Lung (tissue), 12 donors: ENCODE data around the gene PTP4A2. TPM values are rescaled to one million over a fixed set of nuclear protein-coding genes. Genes with fewer than 3 reads are reported as not detected.

Experiments
- ATAC-seq: fragments of 200-7000 bp; cut with Tn5 transposase; one replicate; pipeline ENCODE4 v1.9.1; 2020; ENCODE audit warnings: moderate number of reproducible peaks; ENCODE audit not compliant: insufficient read depth, low FRiP score
- DNase-seq, 3 donors: peaks; one replicate each; pipeline ENCODE4 v3.0.0-alpha.2; 2013 to 2017
- H3K27ac ChIP-seq, 2 donors: one replicate each; pipeline ENCODE4 v1.5.1; 2013; ENCODE audit warnings: mild to moderate bottlenecking in 2 of 2, moderate library complexity in 2 of 2, control low read depth in 1 of 2, inconsistent platforms in 1 of 2, low read depth in 1 of 2, low read length in 1 of 2
- H3K27me3 ChIP-seq, 3 donors: one replicate each; pipeline ENCODE4 v1.5.1; 2013; ENCODE audit warnings: low read length in 2 of 3; ENCODE audit not compliant: control insufficient read depth in 3 of 3, insufficient read depth in 3 of 3
- H3K36me3 ChIP-seq, 4 donors: one replicate each; pipeline ENCODE4 v1.5.1; 2013; ENCODE audit warnings: low read length in 4 of 4, mild to moderate bottlenecking in 1 of 4, moderate library complexity in 1 of 4; ENCODE audit not compliant: control insufficient read depth in 4 of 4, insufficient read depth in 4 of 4
- H3K4me1 ChIP-seq, 5 donors: one replicate each; pipeline ENCODE4 v1.5.1; 2013; ENCODE audit warnings: low read length in 5 of 5, mild to moderate bottlenecking in 2 of 5, moderate library complexity in 1 of 5; ENCODE audit not compliant: control insufficient read depth in 5 of 5, insufficient read depth in 5 of 5
- H3K4me3 ChIP-seq: one replicate; pipeline ENCODE4 v1.5.1; 2013; ENCODE audit warnings: mild to moderate bottlenecking, control low read depth, moderate library complexity
- H3K9ac ChIP-seq, 2 donors: one replicate each; pipeline ENCODE4 v1.5.1; 2013; ENCODE audit warnings: low read length in 2 of 2, control low read depth in 1 of 2; ENCODE audit not compliant: insufficient read depth in 1 of 2
- H3K9me3 ChIP-seq, 4 donors: one replicate each; pipeline ENCODE4 v1.5.1; 2013; ENCODE audit warnings: low read length in 3 of 4, mild to moderate bottlenecking in 1 of 4, moderate library complexity in 1 of 4; ENCODE audit not compliant: control insufficient read depth in 4 of 4, insufficient read depth in 3 of 4
- CTCF ChIP-seq: IDR thresholded peaks from 2 replicates; pipeline ENCODE4 v1.5.1; 2012; ENCODE audit warnings: mild to moderate bottlenecking; ENCODE audit errors: control extremely low read depth, extremely low read depth
- WGBS, 2 donors: extraction: QIAGEN DNeasy Blood & Tissue Kit; methylation state at CpG; one replicate each; pipeline ENCODE4 v1.1.7; 2013; 5-methylcytosine and 5-hydroxymethylcytosine counted together
- polyA plus RNA-seq, 2 donors: library from polyadenylated mRNA; stranded (reverse); fragments of 200-250 nt; gene quantifications; one replicate each; pipeline ENCODE4 v1.2.1, GENCODE V29; 2013
- total RNA-seq, 2 donors: library from RNA; depleted of rRNA in 1 of 2; stranded (reverse); fragments of >200 nt in 1 of 2; gene quantifications; one replicate each; pipeline ENCODE4 v1.2.1, GENCODE V29; 2014 to 2021
- donor health status: control.
- donor health status: control.
- donor health status: Bipolar disorder and iron deficiency.
- donor health status: healthy.
- donor health status: DM: yes; HTN: yes; CAD: no.

PTP4A2 gene
- total and polyA plus RNA-seq, 4 donors: 90.4 to 274 (median 163) TPM

- WGBS, 2 donors: 94 to 100% methylated on average over 3 of the region's 3 CpGs
Observed at GRCh38 chr1:31859044-31859443, 79.1 kb downstream of the PTP4A2 start.

GRCh38 chr1:31857863-31858262 lies 80.3 kb downstream of the PTP4A2 start:
- no peak overlapping the region for H3K9ac ChIP-seq
- 74 to 79% methylated on average over 6 of the region's 6 CpGs for WGBS, 2 donors
- no peak for TF ChIP-seq CTCF
- ATAC-seq (no peak), DNase-seq (no peak)
- peaks cover 0 to 2% (median 0%) of the 10 kb centered on the region in 5 donors for H3K4me1 ChIP-seq
- H3K27me3 ChIP-seq: no peaks in the 10 kb centered on the region
- no peaks in the 10 kb centered on the region for H3K9me3 ChIP-seq
- no peak overlapping the region for H3K4me3 ChIP-seq
- no peak overlapping the region for H3K27ac ChIP-seq
- H3K36me3 ChIP-seq: no peaks in the 10 kb centered on the region

More at GRCh38 chr1:31859044-31859443, 79.1 kb downstream of the PTP4A2 start:
- no peak overlapping the region for H3K9ac ChIP-seq
- H3K27me3 ChIP-seq: no peaks in the 10 kb centered on the region
- no peak for TF ChIP-seq CTCF
- no peak for ATAC-seq
- H3K4me3 ChIP-seq: no peak overlapping the region
- H3K9me3 ChIP-seq: no peaks in the 10 kb centered on the region
- DNase-seq: no peak
- no peak overlapping the region for H3K27ac ChIP-seq
- peaks cover 0 to 2% (median 0%) of the 10 kb centered on the region in 5 donors for H3K4me1 ChIP-seq
- H3K36me3 ChIP-seq: no peaks in the 10 kb centered on the region

Other genes starting within 250 kb of the PTP4A2 start
- gene COL16A1, start 234.4 kb downstream of the PTP4A2 start, total RNA-seq: 10 to 100 TPM; 63.0 to 83.2 TPM
- gene COL16A1, start 234.4 kb downstream of the PTP4A2 start, polyA plus RNA-seq: 10 to 100 TPM; 16.5 to 23.7 TPM
- 1 to 10 TPM; 1.8 to 7.6 TPM for gene ADGRB2, start 174.0 kb downstream of the PTP4A2 start, total RNA-seq
- gene ADGRB2, start 174.0 kb downstream of the PTP4A2 start, polyA plus RNA-seq: under 1 TPM; 0.44 to 0.89 TPM
- 10 to 100 TPM in 1 of 2 donors, under 1 TPM in 1; 0.51 to 15.7 TPM for gene SPOCD1, start 122.3 kb downstream of the PTP4A2 start, total RNA-seq
- gene SPOCD1, start 122.3 kb downstream of the PTP4A2 start, polyA plus RNA-seq: 10 to 100 TPM in 1 of 2 donors, 1 to 10 TPM in 1; 6.0 to 10.7 TPM
- gene KHDRBS1, start 75.5 kb upstream of the PTP4A2 start, total RNA-seq: 100 to 1,000 TPM; 104 to 138 TPM
- 10 to 100 TPM; 51.7 to 60.6 TPM for gene KHDRBS1, start 75.5 kb upstream of the PTP4A2 start, polyA plus RNA-seq
- gene TMEM39B, start 134.6 kb upstream of the PTP4A2 start, total RNA-seq: 10 to 100 TPM in 1 of 2 donors, 1 to 10 TPM in 1; 7.6 to 23.8 TPM
- gene TMEM39B, start 134.6 kb upstream of the PTP4A2 start, polyA plus RNA-seq: 10 to 100 TPM; 12.3 to 14.8 TPM
- 10 to 100 TPM; 35.1 to 54.0 TPM for gene KPNA6, start 169.7 kb upstream of the PTP4A2 start, total RNA-seq
- gene KPNA6, start 169.7 kb upstream of the PTP4A2 start, polyA plus RNA-seq: 10 to 100 TPM in 1 of 2 donors, 1 to 10 TPM in 1; 7.9 to 11.3 TPM
- 10 to 100 TPM; 39.1 to 55.6 TPM for gene TXLNA, start 241.3 kb upstream of the PTP4A2 start, total RNA-seq
- 10 to 100 TPM; 22.2 to 22.8 TPM for gene TXLNA, start 241.3 kb upstream of the PTP4A2 start, polyA plus RNA-seq